HG02938 (cell line): ENCODE results near the gene HECTD1.
"Not testable (repeated sequence)": the region's sequence is repeated elsewhere in the genome, so short reads cannot be mapped to it uniquely, and the experiment has no call there.

ENCODE experiments used
- ATAC-seq: cut with Tn5 transposase; IDR thresholded peaks from one replicate; pipeline ENCODE4 v1.9.1; 2021; ENCODE audit warnings: mild to moderate bottlenecking, moderate library complexity; ENCODE audit not compliant: unreplicated experiment

Gene HECTD1

DNA sequence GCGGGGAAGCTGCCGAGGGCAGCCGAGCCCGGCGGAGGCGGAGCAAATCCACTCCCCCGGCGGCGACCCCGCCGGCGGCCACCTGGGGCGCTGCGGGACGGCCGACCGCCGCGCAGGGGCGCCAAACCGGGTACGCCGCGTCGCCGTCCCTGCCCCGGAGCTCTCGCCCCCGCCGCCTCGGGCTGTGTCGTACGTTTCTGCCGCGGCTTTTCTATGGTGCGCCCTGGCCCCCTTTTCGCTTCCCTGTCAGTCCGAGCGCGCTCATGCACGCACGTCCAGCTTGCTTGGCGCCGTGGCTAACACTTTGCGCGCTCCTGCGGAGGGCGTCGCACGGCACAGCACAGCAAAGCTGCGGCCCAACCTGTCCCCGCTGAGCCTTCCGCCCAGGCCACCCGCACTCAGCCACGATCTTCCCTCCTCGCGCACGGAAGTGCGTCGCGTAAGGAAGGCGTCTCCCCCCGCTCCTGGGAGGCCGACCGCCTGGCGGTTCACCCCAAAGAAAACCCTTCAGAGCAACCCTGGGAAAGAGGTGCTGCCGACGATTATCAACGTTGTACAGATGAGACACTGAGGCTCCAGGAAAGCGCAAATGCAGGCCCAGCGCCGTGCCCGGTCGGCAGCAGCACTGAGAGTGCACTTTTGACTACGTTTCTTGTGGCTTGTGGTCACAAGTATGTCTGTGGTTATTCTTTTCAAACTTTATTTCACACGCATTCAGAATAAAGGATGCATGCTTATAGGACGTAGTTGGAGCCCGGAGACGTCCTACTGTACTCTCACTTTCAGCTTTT is at the start of gene HECTD1:
Gene HECTD1, minus strand, starts transcription at position 39 of the 791 bp plus-strand sequence. CDS start 1,857 bp downstream, outside the sequence.
- peak; percentile 61 for ATAC-seq

DNA sequence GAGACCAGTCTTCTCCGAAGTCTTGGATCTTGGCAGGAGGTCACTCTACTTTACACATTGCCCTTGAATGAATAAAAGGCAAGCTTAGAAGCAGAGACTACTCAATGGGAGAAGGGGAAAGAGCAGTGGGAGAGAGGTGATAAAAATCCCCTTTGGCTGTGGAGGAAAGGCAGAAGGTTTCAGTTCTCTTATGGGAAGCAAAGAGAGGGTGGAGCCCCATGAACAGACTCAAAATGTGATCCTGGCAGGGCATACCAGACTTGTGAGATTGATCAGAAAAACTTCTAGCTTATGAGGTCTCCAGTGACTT is 49.6 kb upstream of the HECTD1 start:
- ATAC-seq = no peak

GRCh38 chr14:31256534-31257243 is 49.1 kb upstream of the HECTD1 start:
- ATAC-seq = no peak

GRCh38 chr14:31255918-31256317 is 48.3 kb upstream of the HECTD1 start:
- not testable (repeated sequence) for ATAC-seq

- no peak for ATAC-seq
These were observed 47.7 kb upstream of the HECTD1 start for GRCh38 chr14:31255286-31255685.

DNA sequence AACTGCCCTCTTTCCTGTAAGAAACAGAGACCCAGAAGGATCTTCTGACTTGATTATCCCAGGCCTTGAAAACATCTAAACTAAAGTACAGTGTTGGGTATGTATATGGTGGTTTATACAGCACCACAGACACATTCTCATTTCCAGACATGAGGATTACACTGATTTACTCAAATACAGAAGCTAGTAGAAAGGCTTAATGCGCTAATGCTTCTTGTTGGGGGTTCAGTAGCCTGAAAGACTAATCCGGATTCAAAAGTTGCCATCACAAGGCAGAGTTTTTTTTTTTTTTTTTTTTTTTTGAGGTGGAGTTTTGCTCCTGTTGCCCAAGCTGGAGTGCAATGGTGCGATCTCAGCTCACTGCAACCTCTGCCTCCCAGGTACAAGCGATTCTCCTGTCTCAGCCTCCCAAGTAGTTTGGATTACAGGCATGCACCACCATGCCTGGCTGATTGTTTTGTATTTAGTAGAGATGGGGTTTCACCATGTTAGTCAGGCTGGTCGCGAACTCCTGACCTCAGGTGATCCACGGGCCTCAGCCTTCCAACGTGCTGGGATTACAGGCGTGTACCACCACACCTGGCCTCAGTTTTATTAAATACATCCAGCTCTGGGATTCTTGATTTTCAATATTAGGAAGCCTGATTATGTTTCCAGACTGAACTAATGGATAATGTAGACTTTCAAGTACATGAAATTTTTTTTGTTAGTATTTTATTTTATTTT is 46.3 kb upstream of the HECTD1 start:
- no peak for ATAC-seq

GRCh38 chr14:31252865-31253264 is 45.3 kb upstream of the HECTD1 start:
- no peak for ATAC-seq

GRCh38 chr14:31251028-31251958 is 43.7 kb upstream of the HECTD1 start:
- ATAC-seq = no peak

GRCh38 chr14:31244626-31245025 is 37.0 kb upstream of the HECTD1 start:
- ATAC-seq = no peak

- ATAC-seq = no peak
These were observed 36.3 kb upstream of the HECTD1 start for GRCh38 chr14:31243860-31244259.

DNA sequence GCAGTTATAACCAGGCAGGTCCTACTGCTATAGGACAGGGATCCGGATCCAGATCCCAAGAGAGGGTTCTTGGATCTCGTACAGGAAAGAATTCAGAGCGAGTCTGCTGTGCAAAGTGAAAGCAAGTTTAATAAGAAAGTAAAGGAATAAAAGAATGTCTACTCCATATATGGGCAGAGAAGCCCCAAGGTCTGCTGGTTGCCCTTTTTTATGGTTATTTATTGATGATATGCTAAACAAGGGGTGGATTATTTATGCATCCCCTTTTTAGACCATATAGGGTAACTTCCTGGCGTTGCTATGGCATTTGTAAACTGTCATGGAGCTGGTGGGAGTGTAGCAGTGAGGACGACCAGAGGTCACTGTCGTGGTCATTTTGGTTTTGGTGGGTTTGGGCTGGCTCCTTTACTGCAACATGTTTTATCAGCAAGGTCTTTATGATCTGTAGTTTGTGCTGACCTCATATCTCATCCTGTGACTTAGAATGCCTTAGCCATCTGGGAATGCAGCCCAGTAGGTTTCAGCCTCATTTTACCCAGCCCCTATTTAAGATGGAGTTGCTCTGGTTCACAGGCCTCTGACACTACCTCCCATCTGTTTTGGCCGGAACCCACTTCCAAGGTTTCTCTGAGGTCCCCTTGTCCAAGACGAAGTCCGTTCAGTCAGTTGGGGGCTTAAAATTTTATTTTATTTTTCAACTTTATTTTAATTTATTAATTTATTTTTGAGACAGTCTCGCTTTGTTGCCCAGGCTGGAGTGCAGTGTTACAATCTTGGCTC is 34.8 kb upstream of the HECTD1 start:
- not testable (repeated sequence) for ATAC-seq

GRCh38 chr14:31241450-31242114 is 34.0 kb upstream of the HECTD1 start:
- no peak for ATAC-seq

DNA sequence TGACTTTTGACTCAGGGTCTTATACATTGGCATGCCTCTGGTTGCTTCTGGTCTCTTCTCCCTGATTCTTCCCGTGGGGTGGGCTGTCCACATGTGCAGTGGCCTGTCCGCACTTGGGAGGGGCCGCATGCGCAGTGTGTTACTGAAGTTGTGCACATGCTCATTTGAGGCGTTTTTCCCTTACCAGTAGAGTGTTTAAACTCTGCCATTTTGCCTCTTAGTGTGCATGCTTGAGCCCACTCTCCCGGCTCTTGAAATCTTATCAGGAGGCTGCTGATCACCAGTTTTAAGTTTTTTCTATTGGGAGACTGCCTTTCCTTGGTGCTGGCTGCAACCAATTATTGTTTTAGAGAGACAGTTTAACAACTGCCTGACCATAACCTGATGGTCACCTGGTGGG is 32.1 kb upstream of the HECTD1 start:
- no peak for ATAC-seq

- no peak for ATAC-seq
These were observed 27.9 kb upstream of the HECTD1 start for GRCh38 chr14:31235462-31235861.

DNA sequence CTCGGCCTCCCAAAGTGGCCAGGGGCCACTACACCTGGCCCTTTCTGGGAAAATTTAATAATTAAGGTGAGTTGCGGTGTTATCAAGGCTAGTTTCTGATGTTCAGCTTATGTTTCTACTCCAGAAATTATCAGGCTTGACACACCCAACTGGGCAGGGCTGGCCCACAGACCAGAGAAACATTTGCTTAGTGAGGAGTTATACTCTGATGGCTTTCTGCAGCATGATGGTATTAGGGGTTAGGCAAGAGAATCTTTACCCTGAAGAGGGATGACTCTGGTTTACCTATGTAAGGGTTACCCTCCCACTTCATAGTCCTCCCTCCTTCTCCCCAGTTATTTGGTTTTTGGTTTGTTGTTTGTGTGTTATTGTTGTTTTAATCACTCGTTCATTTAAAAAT is 24.5 kb upstream of the HECTD1 start:
- ATAC-seq = no peak

DNA sequence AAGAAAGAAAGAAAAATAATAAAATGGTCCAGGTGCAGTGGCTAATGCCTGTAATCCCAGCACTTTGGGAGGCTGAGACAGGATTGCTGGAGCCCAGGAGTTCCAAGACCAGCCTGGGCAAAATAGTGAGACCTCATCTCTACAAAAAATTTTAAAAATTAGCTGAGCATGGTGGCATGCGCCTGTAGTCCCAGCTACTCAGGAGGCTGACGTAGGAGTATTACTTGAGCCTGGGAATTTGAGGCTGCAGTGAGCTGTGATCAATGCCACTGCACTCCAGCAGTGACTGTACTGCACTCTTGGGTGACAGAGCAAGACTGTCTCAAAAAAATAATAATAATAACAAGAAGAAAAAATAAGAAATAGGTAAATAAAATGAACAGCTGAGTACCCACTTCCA is 23.7 kb upstream of the HECTD1 start:
- ATAC-seq = not testable (repeated sequence)

DNA sequence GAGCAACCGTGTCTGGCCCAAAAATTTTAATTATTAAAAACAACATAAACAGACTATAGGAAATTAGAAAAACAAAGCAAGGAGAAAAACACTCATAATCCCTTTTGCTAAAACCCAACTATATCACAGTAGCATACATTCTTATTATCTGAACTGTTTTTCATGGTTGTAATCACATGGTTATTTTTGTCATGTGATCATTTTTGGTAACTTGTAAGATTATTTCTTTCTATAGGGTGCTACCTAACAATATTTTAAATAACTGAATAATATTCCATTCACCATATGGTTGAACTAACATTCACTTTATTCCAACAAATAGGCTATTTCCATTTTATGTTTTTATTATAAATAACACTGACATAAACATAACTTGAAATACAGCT is 23.0 kb upstream of the HECTD1 start:
- ATAC-seq = no peak

- ATAC-seq = no peak
These were observed 22.3 kb upstream of the HECTD1 start for GRCh38 chr14:31229638-31230572.
